ENCODE results near the gene CCDC92. TPM values are rescaled to one million over a fixed set of nuclear protein-coding genes. Genes with fewer than 3 reads are reported as not detected.

The CCDC92 gene
- total and polyA plus RNA-seq, 2 of the 8 experiments (the other 6 are each of a cell fraction or from before 2014, with no cell fraction given), result 0.43 to 0.51 TPM

- TF ChIP-seq, protein P1, sequence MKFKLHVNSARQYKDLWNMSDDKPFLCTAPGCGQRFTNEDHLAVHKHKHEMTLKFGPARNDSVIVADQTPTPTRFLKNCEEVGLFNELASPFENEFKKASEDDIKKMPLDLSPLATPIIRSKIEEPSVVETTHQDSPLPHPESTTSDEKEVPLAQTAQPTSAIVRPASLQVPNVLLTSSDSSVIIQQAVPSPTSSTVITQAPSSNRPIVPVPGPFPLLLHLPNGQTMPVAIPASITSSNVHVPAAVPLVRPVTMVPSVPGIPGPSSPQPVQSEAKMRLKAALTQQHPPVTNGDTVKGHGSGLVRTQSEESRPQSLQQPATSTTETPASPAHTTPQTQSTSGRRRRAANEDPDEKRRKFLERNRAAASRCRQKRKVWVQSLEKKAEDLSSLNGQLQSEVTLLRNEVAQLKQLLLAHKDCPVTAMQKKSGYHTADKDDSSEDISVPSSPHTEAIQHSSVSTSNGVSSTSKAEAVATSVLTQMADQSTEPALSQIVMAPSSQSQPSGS (IDR thresholded peaks at IDR 0.05; ENCODE audit: low read length), result no peak
- no peak for TF ChIP-seq ASH2L (IDR thresholded peaks at IDR 0.05; ENCODE audit: low read length)
- TF ChIP-seq CBX8 (IDR thresholded peaks at IDR 0.05; ENCODE audit: borderline replicate concordance, low read depth, low read length), result no peak
- TF ChIP-seq GTF2F1 (IDR thresholded peaks at IDR 0.05; ENCODE audit: borderline replicate concordance, low read depth, low read length), result no peak
- TF ChIP-seq KDM5A (IDR thresholded peaks at IDR 0.05; ENCODE audit: low read length), result no peak
- no peak for TF ChIP-seq ZNF274 (IDR thresholded peaks at IDR 0.05; ENCODE audit: borderline replicate concordance, extremely low read depth, low read length)
- TF ChIP-seq TAF1 (IDR thresholded peaks at IDR 0.05; ENCODE audit: low read depth, low read length), result no peak
- TF ChIP-seq PHF8 (conservative IDR thresholded peaks at IDR 0.05; ENCODE audit: low read depth, low read length), result no peak
- no peak for TF ChIP-seq CTBP2 (IDR thresholded peaks at IDR 0.05; ENCODE audit: borderline replicate concordance, insufficient read depth, insufficient read length, low read length)
These were observed 30.9 kb downstream of the CCDC92 start (continued) for GRCh38 chr12:123941624-123942237.
